ENCODE measurements around the gene HPCAL1.

HPCAL1 gene

GRCh38 chr2:10321622-10322021, 18.9 kb downstream of the HPCAL1 start:
- TF ChIP-seq, protein P1, sequence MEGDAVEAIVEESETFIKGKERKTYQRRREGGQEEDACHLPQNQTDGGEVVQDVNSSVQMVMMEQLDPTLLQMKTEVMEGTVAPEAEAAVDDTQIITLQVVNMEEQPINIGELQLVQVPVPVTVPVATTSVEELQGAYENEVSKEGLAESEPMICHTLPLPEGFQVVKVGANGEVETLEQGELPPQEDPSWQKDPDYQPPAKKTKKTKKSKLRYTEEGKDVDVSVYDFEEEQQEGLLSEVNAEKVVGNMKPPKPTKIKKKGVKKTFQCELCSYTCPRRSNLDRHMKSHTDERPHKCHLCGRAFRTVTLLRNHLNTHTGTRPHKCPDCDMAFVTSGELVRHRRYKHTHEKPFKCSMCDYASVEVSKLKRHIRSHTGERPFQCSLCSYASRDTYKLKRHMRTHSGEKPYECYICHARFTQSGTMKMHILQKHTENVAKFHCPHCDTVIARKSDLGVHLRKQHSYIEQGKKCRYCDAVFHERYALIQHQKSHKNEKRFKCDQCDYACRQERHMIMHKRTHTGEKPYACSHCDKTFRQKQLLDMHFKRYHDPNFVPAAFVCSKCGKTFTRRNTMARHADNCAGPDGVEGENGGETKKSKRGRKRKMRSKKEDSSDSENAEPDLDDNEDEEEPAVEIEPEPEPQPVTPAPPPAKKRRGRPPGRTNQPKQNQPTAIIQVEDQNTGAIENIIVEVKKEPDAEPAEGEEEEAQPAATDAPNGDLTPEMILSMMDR (IDR thresholded peaks at IDR 0.05; ENCODE audit: low read depth, low read length) = no peak

GRCh38 chr2:10322481-10322880, 19.8 kb downstream of the HPCAL1 start:
- H3K4me3 ChIP-seq (ENCODE audit: low read depth, low read length) = no peak overlapping the region
- TF ChIP-seq, protein P1 (IDR thresholded peaks at IDR 0.05; ENCODE audit: low read depth, low read length) = no peak

More at GRCh38 chr2:10321622-10322021, 18.9 kb downstream of the HPCAL1 start:
- no peak overlapping the region for H3K4me3 ChIP-seq (ENCODE audit: low read depth, low read length)

- TF ChIP-seq, protein P1 (IDR thresholded peaks at IDR 0.05; ENCODE audit: low read depth, low read length) = no peak
- H3K4me3 ChIP-seq (ENCODE audit: low read depth, low read length) = no peak overlapping the region
Measured at GRCh38 chr2:10322973-10323372, 20.3 kb downstream of the HPCAL1 start.

DNA sequence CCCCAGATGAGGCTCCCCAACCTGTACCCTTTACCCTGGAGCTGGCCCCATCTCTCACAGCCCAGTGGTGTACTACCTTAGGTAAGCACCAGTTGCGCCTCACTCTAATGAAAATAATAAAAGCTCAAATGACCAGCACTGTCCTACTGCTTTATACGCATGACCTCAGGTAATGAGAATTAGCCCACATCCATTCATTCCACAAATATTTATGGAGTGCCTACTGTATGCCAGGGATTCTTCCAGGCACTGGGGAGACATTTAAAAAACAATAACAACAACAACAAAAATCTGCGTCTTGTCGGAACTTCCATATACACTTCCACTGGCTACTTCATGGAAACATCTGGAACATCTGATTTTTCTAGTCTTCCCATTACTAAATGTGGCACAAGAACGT, 20.8 kb downstream of the HPCAL1 start:
- TF ChIP-seq, protein P1 (IDR thresholded peaks at IDR 0.05; ENCODE audit: low read depth, low read length) = no peak
- no peak overlapping the region for H3K4me3 ChIP-seq (ENCODE audit: low read depth, low read length)

DNA sequence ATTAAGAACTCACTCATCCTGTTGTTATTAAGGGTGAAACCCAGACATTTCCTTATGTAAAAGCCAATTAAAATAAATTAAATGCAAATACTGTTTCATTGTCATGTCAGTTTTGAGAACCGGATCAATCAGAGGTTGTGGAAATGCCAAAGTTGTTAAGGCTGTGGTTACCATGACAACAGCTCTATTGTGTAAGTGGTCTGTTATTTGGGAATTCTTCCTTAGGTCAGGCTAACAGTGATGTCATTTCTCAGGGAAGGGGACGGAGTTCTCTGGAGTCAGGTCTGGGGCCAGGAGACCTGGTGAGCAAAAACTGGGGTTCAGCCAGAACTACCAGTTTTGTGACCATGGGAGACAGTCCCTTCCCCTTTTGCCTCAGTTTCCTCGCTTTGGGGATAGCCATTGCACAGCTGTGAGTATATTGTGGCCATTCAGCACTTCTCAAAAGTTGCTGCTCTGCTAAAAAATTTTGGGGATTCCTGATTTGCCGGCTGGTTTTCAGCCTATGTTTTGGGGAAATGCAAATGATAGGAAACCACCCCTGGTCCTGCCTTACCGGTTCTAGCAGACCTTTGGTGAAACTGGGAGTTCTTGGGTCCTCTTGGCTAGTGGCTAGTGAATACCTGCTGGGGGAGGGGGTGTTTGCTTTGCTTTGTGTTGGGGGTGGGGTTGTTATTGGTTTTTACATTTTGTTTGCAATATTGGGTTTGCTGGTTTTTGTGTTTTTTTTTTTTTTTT, 21.6 kb downstream of the HPCAL1 start:
- no peak overlapping the region for H3K4me3 ChIP-seq (ENCODE audit: low read depth, low read length)
- TF ChIP-seq, protein P1 (IDR thresholded peaks at IDR 0.05; ENCODE audit: low read depth, low read length) = no peak

DNA sequence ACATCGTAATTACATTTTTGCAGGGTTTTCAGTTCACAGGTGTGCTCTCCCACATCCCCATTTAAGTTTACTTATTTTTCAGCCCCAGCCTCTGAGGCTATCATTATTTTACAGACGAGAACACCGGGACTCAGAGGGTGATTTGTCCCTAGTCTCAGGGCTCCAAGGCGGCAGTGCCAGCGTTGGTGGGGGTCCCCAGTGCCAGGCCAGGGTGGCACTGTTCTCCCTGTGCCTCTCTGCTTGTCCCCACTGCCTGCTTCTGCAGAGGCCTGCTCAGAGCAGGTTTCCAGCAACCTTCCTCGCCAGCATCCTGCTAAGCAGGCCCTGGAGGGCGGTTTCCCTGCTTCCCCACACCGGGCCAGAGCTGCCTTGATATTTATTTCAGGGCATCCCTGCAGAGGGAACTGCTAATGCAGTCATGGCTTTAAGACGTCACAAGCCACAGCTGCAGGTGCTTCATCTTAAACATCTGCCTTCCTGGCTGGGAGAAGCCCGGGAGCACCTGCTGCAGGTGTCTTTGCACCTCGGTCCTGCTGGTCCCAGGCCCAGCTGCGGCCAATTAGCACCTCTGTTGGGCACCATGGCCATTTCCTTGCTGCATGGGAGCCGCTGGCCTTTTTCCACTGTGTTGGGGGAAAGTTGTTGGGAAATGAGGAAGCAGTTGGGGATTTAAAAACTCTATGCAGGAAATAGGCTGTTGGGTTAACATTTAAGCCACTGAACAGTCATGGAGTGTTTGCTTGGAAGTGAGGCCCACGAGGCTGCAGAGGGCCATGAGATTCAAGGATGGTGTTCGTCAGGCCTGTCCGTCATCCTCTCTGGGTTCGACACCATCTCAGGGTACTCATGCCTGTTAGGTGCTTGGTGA, 22.8 kb downstream of the HPCAL1 start:
- no peak overlapping the region for H3K4me3 ChIP-seq (ENCODE audit: low read depth, low read length)
- TF ChIP-seq, protein P1 (IDR thresholded peaks at IDR 0.05; ENCODE audit: low read depth, low read length) = no peak

GRCh38 chr2:10326151-10326616, 23.5 kb downstream of the HPCAL1 start:
- no peak overlapping the region for H3K4me3 ChIP-seq (ENCODE audit: low read depth, low read length)
- TF ChIP-seq, protein P1 (IDR thresholded peaks at IDR 0.05; ENCODE audit: low read depth, low read length) = no peak

All from WI38 (cell line).